HG03342 (cell line): ENCODE results near the gene ARHGAP24.
"Not testable (repeated sequence)": the region's sequence is repeated elsewhere in the genome, so short reads cannot be mapped to it uniquely, and the experiment has no call there.

ENCODE experiments used
- ATAC-seq: cut with Tn5 transposase; IDR thresholded peaks from one replicate; pipeline ENCODE4 v1.9.1; 2021; ENCODE audit warnings: mild to moderate bottlenecking, moderate library complexity; ENCODE audit not compliant: unreplicated experiment

ARHGAP24 gene

DNA sequence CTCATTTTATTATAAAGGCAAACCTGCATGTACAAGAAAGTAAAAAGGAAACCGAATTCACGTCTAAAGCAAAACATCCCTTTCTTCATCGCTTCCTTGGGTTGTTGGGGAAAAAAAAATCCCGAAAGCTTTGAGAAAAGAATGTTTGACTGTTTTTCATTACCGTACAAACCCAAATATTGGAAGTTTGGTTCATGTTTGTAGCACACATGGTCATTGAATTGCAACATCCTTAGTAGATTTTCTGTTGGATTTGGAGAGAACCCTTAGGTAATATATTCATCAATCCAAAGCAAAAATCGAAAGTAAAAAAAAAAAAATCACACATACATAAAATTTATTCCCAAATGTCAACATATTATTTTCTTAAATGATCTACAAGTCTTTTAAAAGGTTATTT is 464.6 kb downstream of the ARHGAP24 start:
- ATAC-seq: no peak

DNA sequence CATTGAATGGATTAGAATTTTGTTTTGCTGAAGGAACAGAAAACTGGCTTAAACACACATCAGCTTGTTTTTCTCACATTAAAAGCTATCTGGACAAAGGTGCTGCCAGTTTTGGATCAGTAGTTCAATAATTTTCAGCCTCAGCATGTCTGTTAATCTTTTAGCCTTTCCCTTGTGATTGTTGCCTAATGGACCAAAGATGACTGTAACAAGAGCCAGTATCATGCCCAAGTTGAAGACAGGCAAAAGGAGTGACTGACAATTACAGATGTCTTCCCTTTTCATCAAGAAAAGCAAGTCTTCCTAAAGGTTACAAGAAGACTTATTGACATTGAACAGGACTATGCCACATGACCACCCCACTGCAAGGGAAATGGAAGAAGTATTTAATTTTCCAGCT is 465.2 kb downstream of the ARHGAP24 start:
- no peak for ATAC-seq

DNA sequence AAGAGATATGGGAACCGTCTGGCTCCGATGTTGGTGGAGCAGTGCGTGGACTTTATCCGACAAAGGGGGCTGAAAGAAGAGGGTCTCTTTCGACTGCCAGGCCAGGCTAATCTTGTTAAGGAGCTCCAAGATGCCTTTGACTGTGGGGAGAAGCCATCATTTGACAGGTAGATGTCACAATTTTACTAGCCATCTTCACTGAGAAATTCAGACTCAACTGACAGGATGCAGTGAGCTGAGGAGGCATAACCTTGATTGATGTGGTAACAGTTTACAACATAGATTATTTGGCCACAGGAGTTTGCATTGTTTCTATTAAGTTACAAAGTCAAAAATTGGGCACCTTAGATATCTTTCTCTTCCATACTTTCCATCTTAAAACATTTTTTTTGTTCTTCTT is 467.2 kb downstream of the ARHGAP24 start:
- no peak for ATAC-seq

DNA sequence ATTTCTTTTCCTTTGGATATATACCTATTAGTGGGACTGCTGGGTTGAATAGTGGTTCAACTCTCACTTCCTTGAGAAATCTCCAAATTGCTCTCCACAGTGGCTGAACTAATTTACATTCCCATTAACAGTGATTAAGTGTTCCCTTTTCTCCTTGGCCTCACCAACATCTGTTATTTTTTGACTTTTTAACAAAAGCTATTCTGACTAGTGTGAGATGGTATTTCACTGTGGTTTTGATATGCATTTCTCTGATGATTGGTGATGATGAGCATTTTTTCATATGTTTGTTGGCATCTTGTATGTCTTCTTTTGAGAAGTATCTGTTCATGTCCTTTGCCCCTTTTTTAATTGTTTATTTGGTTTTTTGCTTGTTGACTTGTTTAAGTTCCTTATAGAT is 471.9 kb downstream of the ARHGAP24 start:
- ATAC-seq: no peak

DNA sequence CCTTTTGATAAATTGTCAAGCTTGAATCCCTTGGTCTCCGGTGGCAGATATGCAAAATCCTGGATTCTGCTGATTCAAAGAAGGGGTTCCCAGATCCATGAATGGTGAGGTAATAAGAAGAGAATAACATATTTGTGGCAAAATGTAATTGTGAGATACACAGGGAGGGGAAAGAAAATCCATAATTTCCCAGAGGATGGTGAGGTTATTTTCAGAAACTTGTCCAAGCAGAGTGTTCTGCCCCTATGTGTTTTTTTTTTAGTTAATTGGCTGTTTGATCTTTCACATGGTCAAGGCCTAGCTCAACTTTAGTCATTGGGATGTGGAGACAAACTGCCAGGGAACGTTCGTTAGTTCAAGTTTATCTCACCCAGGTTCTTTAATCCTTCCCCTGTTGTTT is 476.1 kb downstream of the ARHGAP24 start:
- ATAC-seq: no peak

DNA sequence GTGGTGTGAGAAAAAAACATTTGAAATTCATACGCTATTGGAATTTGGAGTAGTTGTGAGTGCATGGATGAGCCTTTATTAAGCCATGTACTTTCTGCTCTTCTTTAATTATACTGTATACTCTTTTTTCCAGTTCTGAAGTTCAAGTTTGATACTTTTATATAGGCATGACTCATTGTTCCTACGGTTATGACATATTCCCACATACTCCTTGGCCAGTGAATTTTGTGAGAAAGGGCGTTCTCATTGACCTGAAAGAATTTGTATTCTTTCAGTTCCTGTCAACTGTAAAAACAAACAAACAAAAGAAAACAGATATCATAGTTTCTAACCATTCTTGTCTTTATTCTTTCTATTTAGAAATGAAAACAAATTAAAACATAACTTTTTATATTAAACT is 477.6 kb downstream of the ARHGAP24 start:
- no peak for ATAC-seq

DNA sequence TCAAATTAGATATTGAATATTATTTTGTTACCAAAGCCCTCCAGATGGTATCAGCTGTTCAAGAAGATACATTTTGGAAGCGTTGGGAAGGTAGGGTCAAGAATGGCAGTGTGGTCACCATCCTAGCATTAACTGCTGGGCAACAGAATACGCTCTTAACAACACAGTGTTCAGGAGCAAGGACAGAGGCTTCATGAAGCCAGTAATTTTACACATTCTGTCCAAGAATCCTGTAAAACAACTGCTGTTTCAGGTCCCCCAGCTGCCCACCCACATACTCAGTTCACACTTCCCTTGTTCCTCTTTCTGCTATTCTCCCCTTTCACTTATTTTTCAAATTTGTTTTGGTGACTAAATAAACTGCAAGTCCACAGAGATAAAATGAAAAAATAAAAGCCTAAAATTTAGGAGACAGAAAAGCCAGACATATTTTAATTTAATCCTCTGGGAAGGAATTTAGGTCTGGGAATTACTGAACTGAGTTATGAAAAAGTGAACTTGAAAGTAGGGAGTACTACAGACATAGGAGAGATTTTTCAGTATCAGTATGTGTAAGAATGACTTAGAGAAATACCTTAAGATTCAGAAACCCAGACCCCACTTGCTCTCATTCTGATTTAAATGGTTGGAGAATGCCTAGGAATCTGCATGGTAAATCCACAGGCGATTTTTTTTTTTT is 478.2 kb downstream of the ARHGAP24 start:
- ATAC-seq: no peak

DNA sequence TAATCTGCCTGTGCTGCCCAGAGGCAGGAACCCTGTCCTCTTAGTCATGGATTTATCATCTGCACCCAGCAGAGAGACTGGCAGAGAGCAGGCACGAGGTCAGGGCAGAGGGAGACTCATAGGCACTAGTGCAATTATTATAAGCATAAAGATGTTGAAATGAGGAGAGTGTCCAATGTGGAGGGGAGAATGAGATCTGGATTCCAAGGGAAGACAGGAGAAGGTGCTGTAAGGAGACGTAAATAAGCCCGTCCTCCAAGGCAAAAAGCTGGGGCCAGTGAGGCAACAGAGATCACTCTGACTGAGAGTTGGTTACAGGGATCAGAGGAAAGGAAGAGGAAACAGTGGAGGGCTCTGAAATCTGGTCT is 478.7 kb downstream of the ARHGAP24 start:
- ATAC-seq: no peak

DNA sequence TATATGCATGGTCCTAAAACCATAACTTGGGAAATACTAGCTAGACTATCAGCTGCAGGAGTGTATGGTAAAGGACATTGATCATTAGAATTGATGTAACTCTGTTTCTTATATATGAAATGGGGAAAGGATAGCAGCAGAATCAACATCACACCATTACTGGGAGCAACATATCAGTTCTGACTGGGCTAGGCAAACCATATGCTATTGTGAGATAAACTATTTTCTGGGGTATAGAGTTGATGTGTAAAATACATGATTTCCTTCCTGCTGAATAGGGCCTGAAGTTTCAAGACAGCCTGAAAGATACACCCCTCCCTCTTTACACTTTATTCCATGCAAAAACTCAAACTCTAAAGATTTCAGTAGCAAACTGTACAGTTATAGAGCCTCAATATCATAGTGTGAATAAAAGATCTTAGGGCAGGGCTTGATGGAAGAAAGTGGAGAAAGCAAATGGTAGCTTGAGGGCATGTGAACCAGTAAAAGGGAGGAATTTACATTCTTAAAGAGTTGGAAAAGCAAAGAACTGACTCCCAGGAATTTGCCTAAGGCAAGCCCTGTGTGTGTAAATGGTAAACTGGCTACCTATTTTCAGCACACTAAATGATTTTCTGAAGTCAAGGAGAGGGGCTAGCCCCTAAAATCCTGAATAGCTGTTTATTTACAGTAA is 480.8 kb downstream of the ARHGAP24 start:
- ATAC-seq: no peak

DNA sequence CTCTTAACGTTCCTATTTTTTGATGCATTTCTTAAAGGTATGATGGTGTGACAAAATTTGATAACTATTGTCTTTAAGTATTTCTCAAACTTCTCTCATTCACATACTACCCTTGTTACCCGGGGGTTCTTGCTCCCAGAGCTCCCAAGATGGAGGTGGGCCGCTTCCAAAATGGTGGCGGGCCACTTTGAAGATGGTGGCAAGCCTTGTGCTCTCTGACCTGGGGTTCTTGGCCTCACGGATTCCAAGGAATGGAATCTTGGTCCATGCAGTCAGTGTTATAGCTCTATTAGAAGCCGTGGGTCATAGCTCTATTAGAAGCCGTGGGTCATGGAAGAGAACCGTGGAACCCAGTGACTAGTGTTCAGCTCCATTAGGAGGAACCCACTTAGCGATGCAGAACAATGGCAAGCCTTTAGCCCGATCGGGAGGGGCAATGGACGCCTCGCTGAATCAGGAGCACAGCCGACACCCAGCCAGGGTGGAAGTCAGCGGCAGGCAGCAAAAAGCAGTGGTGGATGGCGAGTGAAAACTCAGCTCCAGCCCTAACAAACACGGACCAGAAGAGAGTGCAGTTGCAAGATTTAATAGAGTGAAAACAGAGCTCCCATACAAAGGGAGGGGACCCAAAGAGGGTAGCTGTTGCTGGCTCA is 481.5 kb downstream of the ARHGAP24 start:
- ATAC-seq: no peak

DNA sequence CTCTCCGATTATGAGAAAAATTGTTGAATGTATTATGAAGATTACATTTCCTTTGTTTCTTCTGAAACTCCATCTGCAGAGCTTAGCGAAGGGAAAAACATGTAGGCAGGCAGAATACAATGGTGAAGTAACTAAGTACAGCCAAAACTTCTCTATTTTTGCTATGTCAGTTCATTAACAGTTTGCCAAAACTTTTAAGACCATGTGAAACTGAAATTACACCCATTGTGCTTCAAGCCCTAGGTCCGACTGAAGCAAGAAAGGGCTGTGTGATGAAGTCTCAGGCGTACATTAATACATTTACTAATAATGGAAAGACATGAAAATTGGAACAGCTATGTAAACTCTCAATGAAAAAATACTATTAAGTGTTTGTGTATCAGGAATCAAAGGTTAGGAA is 486.9 kb downstream of the ARHGAP24 start:
- ATAC-seq: no peak

DNA sequence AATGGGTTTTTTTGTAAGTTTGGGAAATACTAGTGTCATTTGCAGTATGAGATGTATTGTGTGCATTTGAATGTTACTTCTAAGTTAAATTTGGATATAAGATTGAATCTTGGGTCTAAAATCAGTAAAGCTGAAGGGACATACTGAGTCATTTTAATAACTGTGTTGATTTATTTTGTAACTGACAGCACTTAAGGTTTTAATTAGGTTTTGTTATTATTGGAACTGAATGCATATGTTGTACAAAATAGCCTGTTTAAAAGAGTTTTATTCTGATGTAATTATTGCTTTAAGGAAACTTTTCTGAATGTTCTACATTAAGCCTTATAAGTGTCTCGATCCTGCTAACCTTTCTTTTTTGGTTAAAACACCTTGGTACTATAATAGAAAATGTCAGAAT is 488.3 kb downstream of the ARHGAP24 start:
- ATAC-seq: no peak

DNA sequence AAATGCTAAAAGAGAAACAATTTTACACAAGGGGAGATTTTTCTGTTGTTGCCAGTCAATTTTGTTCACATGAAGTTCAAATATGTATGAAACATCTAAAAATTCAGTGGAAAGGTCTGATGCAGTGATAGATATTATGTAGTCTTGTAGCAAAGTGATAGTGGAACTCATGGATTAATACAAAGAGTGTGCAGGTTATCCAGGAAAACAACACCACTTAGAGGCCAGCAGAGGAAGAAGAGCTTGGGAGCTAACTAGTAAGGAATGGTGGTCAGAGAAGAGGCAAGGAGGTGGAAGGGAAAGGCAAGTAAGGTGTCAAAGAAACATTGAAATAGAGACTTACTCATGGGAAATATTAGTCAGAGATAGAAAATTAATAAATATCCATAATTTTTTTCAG is 489.3 kb downstream of the ARHGAP24 start:
- ATAC-seq: no peak

DNA sequence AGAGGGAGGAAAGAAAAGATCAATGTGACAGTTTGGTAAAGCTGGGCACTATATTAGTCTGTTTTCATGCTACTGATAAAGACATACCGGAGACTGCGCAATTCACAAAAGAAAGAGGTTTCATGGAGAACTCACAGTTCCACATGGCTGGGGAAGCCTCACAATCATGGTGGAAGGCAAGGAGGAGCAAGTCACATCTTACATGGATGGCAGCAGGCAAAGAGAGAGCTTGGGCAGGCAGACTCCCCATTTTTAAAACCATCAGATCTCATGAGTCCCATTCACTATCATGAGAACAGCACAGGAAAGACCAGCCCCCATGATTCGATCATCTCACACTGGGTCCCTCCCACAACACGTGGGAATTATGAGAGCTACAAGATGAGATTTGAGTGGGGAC is 490.1 kb downstream of the ARHGAP24 start:
- ATAC-seq: not testable (repeated sequence)

DNA sequence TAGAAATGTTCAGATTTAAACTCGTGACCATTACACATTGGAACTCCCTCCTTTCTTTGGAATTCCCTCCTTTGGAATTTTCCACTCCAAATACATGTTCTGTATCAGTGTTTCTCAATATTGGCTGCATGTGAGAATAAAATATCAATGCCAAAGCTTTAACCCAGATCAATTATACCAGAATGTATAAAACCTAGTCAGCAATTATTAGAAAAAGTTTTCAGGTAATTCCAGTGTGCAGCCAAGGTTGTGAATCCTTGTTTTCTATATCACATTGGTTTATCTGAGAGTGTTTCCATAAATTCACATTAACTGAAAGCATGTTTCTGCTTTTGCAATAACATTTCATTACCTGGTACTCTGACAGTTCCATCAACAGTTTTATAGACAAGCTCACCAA is 490.6 kb downstream of the ARHGAP24 start:
- ATAC-seq: no peak

DNA sequence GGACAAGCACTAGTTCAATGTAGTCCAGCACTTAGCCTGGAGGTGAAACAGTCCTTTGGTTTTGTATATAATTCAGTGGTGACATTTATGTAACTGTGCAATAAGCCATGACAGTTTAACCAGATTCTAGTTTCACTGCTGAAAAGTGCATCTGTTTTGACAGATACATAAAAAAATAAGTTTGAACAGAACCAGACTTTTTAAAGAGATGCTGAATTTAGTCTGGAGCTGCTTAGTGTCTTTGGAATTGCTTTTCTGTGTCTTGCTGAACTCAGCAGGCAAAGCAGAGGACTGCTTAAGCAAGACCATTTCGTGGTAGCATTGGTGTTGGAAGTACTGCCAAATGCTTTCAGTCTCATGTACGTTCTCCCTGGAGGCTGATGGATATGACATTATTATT is 491.4 kb downstream of the ARHGAP24 start:
- no peak for ATAC-seq

DNA sequence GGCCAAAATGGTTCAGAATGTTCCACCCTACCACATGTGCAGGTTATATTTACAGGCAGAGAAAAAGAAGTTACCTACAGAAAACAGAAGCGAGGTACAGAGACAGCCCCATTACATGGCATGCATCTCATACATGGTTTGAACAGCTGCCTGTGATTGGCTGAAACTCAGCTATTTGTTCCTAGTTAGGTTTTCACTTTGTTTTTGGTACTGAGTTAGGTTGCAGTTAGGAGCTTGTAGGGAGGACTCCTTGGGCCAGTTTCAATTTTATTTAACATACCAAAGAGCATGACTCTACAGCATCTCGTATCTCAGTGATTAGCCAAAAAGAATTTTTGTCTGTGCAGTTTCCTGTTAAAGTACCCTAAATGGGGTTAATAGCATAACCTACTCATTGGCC is 492.9 kb downstream of the ARHGAP24 start:
- ATAC-seq: no peak

DNA sequence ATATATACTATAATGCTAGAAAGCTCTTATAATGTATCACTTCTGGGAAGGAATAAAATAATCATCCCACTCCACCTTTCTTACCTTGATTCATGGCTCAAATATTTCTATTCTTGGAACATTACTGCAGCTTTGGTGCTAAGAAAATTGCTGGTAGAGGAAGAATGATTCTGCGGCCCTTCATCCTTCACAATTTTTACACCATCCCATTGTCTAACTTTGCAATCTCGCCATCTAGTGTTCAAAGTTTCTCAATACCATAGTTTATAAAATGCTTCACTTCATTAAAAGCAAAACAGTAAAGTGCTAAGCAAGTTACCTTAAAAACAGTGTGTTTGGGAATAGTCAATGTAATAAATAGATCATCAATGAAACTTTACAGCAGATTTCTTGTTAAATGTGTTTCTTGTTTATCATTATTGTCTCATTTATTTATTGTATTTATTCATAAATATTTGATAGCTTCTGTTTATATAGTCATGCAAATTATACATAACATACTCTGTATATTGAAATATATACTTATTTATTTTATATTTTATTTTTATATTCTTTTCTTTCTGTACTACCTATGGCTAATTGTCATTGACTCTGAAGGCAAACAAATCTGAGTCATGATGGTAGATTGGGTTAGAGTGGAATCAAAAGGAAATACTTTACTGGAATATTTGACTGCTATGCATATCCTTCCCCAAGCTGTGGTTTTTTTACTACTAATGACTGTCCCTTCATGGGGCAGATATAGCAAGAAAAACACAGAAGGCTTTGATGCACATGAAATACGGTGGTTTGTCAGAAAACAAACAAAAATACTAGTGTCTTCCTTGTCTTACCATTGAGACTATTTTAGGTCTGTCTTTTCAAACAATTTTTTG is 494.2 kb downstream of the ARHGAP24 start:
- ATAC-seq: peak; percentile 69

DNA sequence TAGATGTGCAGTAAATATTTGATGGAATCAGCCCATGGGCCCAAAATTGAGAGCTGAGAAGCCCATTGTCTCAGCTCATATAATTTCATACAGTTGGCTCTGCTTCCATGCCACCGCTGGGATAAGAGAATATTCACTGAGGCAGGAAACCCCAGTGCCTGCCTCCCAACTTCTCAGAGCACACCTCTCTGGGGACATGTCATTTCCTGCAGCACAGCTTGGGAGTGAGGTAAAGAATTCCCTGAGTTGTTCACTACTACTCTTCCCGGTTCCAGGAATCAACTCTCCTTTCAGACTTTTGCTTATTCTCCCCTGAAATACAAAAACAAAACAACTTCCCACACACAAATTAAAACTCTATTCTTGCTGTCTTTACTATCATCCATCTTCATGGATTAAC is 495.6 kb downstream of the ARHGAP24 start:
- no peak for ATAC-seq

DNA sequence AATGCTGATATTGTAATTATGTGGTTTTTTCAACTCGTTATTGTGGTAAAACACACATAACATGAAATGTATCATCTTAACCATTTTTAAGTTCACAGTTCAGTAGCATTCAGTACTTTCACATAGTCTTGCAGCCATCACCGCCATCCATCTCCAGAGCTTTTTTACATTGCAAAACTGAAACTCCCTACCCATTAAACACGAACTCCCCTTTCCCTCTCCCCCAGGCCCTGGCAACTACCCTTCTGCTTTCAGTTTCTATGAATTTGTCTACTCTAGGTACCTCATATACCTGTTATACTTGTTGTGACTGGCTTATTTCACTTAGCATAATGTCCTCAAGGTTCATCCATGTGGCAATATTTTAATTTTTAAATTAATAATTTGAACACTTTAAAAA is 504.3 kb downstream of the ARHGAP24 start:
- peak; percentile 95 for ATAC-seq

DNA sequence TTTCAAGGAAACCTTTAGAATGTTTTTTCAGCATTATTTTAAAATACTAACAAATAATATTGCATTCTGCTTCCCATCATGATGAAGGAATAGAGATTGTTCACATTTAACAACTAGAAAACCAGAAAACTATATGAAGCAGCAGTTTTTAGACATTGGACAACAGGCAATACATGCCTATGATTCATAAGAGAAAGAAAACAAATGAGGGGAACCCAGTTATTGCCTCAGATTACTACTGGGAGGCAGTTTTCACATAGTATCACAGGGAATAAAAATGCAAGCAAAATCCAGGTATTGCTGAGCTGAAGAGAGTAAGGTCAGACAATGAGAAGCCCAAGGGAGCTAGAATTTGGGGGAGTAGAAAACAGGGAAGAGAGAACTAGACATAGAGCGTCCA is 511.3 kb downstream of the ARHGAP24 start:
- ATAC-seq: no peak
